Measurements from ENCODE around the gene PRKAR1B.
A peak's percentile ranks its signal among the peaks of the same experiment; 100 is the strongest.

Gene PRKAR1B

GRCh38 chr7:668139-668931 is 58.7 kb downstream of the PRKAR1B start:
- DNase-seq (ENCODE audit: low read depth), result peak; percentile 89
- TF ChIP-seq, protein P1, sequence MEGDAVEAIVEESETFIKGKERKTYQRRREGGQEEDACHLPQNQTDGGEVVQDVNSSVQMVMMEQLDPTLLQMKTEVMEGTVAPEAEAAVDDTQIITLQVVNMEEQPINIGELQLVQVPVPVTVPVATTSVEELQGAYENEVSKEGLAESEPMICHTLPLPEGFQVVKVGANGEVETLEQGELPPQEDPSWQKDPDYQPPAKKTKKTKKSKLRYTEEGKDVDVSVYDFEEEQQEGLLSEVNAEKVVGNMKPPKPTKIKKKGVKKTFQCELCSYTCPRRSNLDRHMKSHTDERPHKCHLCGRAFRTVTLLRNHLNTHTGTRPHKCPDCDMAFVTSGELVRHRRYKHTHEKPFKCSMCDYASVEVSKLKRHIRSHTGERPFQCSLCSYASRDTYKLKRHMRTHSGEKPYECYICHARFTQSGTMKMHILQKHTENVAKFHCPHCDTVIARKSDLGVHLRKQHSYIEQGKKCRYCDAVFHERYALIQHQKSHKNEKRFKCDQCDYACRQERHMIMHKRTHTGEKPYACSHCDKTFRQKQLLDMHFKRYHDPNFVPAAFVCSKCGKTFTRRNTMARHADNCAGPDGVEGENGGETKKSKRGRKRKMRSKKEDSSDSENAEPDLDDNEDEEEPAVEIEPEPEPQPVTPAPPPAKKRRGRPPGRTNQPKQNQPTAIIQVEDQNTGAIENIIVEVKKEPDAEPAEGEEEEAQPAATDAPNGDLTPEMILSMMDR (conservative IDR thresholded peaks at IDR 0.05; ENCODE audit: low read depth, low read length), result no peak
- no peak overlapping the region for H3K4me3 ChIP-seq (ENCODE audit: low read depth, low read length)

DNA sequence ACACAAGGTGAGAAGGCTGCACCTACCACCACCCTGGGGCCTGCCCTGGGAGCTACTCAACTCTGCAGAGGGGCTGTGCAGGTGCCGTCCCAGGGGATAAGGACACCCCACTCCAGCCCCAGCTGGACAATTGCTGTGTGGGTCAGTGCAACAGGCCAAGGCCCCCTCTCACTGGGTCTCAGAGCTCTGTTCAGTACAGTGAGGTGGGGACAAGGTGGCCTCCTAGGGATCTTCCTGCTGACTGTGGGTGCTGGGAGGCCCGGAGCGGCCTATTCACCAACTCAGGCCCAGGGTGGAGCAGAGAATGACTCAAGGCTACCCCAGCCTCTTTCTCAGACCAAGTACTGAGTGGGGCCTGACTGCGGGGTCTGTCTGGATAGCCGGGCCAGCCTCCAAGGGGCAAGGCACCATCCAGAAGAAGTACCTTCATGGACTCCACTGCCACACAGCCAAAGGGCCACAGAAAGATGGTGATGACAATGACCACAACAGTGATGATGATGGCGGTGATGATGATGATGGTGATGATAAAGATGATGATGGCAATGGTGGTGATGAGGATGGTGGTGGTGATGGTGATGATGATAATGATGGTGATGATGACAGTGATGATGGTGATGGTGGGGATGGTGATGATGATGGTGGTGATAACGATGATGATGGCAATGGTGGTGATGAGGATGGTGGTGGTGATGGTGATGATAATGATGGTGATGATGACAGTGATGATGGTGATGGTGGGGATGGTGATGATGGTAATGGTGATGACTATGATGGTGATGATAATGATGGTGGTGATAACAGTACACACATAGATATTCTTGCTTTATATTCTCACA is 60.4 kb downstream of the PRKAR1B start:
- no peak for DNase-seq (ENCODE audit: low read depth)
- no peak overlapping the region for H3K4me3 ChIP-seq (ENCODE audit: low read depth, low read length)
- TF ChIP-seq, protein P1 (conservative IDR thresholded peaks at IDR 0.05; ENCODE audit: low read depth, low read length), result no peak

DNA sequence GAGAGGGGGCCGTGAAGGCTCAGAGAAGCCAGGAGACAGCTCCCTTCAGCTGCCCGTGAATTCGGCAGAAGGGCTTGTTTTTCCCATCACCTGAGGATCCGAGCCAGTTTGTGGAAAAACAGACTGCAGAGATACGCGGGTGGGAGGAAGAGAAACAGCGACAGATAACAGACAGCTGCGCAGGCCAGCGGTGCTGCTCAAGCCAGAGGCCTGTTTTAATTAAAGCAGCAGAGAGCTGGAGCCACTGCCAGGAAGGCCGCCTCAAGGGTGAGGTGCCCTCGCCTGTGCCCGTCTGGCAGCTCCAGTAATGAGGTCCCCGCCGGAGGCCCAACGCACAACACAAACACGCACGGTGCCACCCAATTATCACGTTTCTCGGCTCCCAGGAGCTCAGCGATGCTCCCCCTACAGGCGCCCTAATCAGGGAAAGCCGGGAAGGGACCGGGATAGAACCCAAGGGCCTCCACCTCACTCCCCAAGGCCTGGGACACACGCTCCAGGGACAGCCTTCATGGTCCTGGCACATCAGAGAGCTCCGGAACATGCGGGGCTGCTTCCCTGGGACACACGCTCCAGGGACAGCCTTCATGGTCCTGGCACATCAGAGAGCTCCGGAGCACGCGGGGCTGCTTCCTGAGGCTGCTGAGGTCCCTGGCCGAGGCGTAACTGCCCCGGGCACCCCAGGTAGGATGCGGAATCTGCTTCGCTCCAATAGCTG is 61.2 kb downstream of the PRKAR1B start:
- DNase-seq (ENCODE audit: low read depth), result peak; percentile 46
- TF ChIP-seq, protein P1 (conservative IDR thresholded peaks at IDR 0.05; ENCODE audit: low read depth, low read length), result peak; percentile 33
- no peak overlapping the region for H3K4me3 ChIP-seq (ENCODE audit: low read depth, low read length)

DNA sequence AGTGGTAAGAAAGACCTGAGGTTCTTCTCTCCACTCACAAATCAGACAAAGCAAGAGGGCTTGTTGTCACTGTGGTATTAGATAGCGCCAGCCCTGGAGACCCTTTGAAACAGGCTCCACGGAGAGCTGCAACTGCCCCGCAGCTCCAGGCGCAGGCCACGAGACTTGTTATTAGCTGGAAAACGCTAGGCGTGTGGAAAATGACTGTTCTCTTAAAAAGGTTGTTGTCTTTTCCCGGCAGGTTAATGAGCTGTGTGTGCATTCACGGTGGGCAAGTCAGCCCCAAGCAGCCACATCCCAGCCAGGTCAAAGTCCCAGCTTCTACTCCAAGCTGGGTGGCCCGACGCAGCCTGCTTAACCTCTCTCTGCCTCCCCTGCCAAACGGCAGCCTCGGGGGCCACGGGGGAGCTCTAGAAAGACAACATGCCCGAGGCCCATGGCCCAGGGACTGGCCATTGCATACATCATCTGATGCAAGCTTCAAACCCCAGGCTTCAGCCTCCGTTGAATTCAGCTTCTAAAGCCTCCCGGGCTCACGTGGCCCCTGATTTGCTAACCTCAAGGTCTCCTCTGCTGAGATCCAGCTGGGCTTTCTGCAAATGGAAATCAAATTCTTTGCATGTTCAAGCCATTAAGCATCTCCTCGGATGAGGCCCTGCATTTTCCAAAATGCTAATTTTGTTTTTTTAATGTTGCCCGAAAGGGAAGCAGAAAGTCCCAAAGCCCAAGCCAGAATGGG is 61.9 kb downstream of the PRKAR1B start:
- TF ChIP-seq, protein P1 (conservative IDR thresholded peaks at IDR 0.05; ENCODE audit: low read depth, low read length), result no peak

GRCh38 chr7:664402-664775 is 62.7 kb downstream of the PRKAR1B start:
- H3K4me3 ChIP-seq (ENCODE audit: low read depth, low read length), result no peak overlapping the region
- DNase-seq (ENCODE audit: low read depth), result no peak
- TF ChIP-seq, protein P1 (conservative IDR thresholded peaks at IDR 0.05; ENCODE audit: low read depth, low read length), result no peak

More for the DNA sequence above, 61.9 kb downstream of the PRKAR1B start:
- H3K4me3 ChIP-seq (ENCODE audit: low read depth, low read length), result no peak overlapping the region
- peak; percentile 93 for DNase-seq (ENCODE audit: low read depth)

DNA sequence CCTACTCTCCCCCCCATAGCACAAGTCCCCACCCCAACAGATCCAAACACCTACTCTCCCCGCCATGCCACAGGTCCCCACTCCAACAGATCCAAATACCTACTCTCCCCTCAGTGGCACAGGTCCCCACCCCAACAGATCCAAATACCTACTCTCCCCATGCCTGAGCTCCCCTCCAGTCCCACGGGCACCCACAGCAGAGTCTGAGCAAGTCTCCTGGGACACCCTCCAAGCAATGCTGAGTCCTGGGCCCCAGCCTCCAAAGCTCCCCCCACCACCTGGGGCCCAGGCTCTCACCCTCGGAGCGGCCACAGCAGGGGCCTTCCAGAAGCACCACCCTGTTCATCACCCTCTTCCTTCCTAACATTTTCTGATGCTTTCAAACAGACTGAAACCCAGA is 64.5 kb downstream of the PRKAR1B start:
- no peak overlapping the region for H3K4me3 ChIP-seq (ENCODE audit: low read depth, low read length)
- no peak for DNase-seq (ENCODE audit: low read depth)
- TF ChIP-seq, protein P1 (conservative IDR thresholded peaks at IDR 0.05; ENCODE audit: low read depth, low read length), result no peak
